HCT116 (cell line): Measurements from ENCODE around the gene PHKG2. TPM values are rescaled to one million over a fixed set of nuclear protein-coding genes. Genes with fewer than 3 reads are reported as not detected.

Experiments
- ATAC-seq: fragments of 200-7000 bp; cut with Tn5 transposase; 2 replicates; pipeline ENCODE4 v1.9.1; 2020; ENCODE audit warnings: mild to moderate bottlenecking, moderate library complexity
- BruUV-seq: library from RNA; stranded (reverse); fragments of 400-500 nt; replicated peaks from 2 replicates; lab custom pipeline; 2021; lab: Mats Ljungman, UMichigan
- CTCF ChIA-PET: fragments of 300-600 bp; sonication (Branson Sonifier 250); formaldehyde crosslinking; loops from one replicate; lab custom pipeline; 2021; ENCODE audit warnings: antibody characterized with exemption; lab: Charles Lee
- POLR2A ChIA-PET: fragments of 300-600, 350-600 bp; sonication (Branson Sonifier 250); formaldehyde crosslinking; loops from one replicate; lab custom pipeline; 2021; ENCODE audit warnings: antibody characterized with exemption; lab: Charles Lee
- RAD21 ChIA-PET, 2 experiments: fragments of 300-600 bp; sonication (Branson Sonifier 250); formaldehyde crosslinking; loops; one replicate each; lab custom pipeline; 2023; ENCODE audit warnings: low total read pairs in 2 of 2; ENCODE audit not compliant: uncharacterized antibody in 2 of 2, unreplicated experiment in 2 of 2, low non-redundant PET in 1 of 2; lab: Charles Lee
- DNase-seq: peaks from one replicate; pipeline ENCODE4 v3.0.0-alpha.2; 2010; ENCODE audit warnings: low read depth, low spot score
- H2AFZ ChIP-seq: fragments of 200-600 bp; shearing (Covaris generic), sonication (generic); 2 replicates; pipeline ENCODE4 v1.6.1; 2017; ENCODE audit warnings: low read depth, mixed run types, mixed read lengths, antibody characterized with exemption, low read length; ENCODE audit not compliant: poor library complexity, severe bottlenecking
- H3K27ac ChIP-seq: 2 replicates; pipeline ENCODE4 v1.5.1; 2012; ENCODE audit warnings: low read depth, low read length
- H3K27me3 ChIP-seq: fragments of 200-600 bp; sonication (generic); 2 replicates; pipeline ENCODE4 v1.6.1; 2016; ENCODE audit warnings: mixed run types, low read length, mixed read lengths; ENCODE audit not compliant: insufficient read depth
- H3K36me3 ChIP-seq, 2 experiments: fragments of 200-500 bp in 1 of 2; fragments of 200-600 bp in 1 of 2; sonication (Bioruptor generic) in 1 of 2; sonication (generic) in 1 of 2; 2 replicates each; pipeline versions ENCODE4 v1.5.1 to v1.6.1; 2014 to 2016; ENCODE audit warnings: low read length in 2 of 2, inconsistent platforms in 1 of 2, mixed read lengths in 1 of 2, mixed run types in 1 of 2; ENCODE audit not compliant: insufficient read depth in 2 of 2, control insufficient read depth in 1 of 2
- H3K4me1 ChIP-seq, 2 experiments: fragments of 200-600 bp in 1 of 2; sonication (generic) in 1 of 2; 2 replicates each; pipeline versions ENCODE4 v1.5.1 to v1.6.1; 2012 to 2017; ENCODE audit warnings: low read length in 2 of 2, inconsistent platforms in 1 of 2, mild to moderate bottlenecking in 1 of 2, mixed read lengths in 1 of 2, mixed run types in 1 of 2, moderate library complexity in 1 of 2; ENCODE audit not compliant: insufficient read depth in 2 of 2, control insufficient read depth in 1 of 2
- H3K4me2 ChIP-seq: fragments of 200-600 bp; sonication (generic); 2 replicates; pipeline ENCODE4 v1.6.1; 2017; ENCODE audit warnings: mixed run types, low read length, mixed read lengths
- H3K4me3 ChIP-seq, 2 experiments: fragments of 200-600 bp in 1 of 2; sonication (generic) in 1 of 2; replicated peaks in 1 of 2; 2 replicates each; pipeline ENCODE4 v1.5.1; 2011 to 2016; ENCODE audit warnings: low read length in 2 of 2, control low read depth in 1 of 2, low read depth in 1 of 2, mild to moderate bottlenecking in 1 of 2, mixed read lengths in 1 of 2, mixed run types in 1 of 2
- H3K79me2 ChIP-seq: fragments of 200-600 bp; sonication (generic); 2 replicates; pipeline ENCODE4 v1.6.1; 2017; ENCODE audit warnings: mild to moderate bottlenecking, mixed run types, low read length, moderate library complexity, mixed read lengths; ENCODE audit not compliant: insufficient read depth
- H3K9ac ChIP-seq: fragments of 200-600 bp; sonication (generic); 2 replicates; pipeline ENCODE4 v1.6.1; 2016; ENCODE audit warnings: low read length, mixed read lengths
- H3K9me2 ChIP-seq: fragments of 200-600 bp; sonication (generic), shearing (Covaris generic); 2 replicates; pipeline ENCODE4 v1.6.1; 2017; ENCODE audit warnings: mixed run types, mild to moderate bottlenecking, moderate library complexity; ENCODE audit not compliant: insufficient read depth
- H3K9me3 ChIP-seq, 2 experiments: fragments of 200-500 bp in 1 of 2; fragments of 200-600 bp in 1 of 2; sonication (Bioruptor generic) in 1 of 2; sonication (generic) in 1 of 2; 2 replicates each; pipeline ENCODE4 v1.6.1; 2014 to 2017; ENCODE audit warnings: low read length in 2 of 2, mixed read lengths in 2 of 2, inconsistent platforms in 1 of 2, low read depth in 1 of 2, mild to moderate bottlenecking in 1 of 2, mixed run types in 1 of 2, moderate library complexity in 1 of 2; ENCODE audit not compliant: control insufficient read depth in 1 of 2, insufficient read depth in 1 of 2
- H4K20me1 ChIP-seq: fragments of 200-600 bp; sonication (generic), shearing (Covaris generic); 2 replicates; pipeline ENCODE4 v1.6.1; 2017; ENCODE audit warnings: mixed run types, mild to moderate bottlenecking, moderate library complexity; ENCODE audit not compliant: insufficient read depth
- ATF3 ChIP-seq: IDR thresholded peaks from 2 replicates; pipeline ENCODE4 v1.6.1; 2012
- EGR1 ChIP-seq: IDR thresholded peaks from 2 replicates; pipeline ENCODE4 v1.6.1; 2012; ENCODE audit warnings: low read depth
- ELF1 ChIP-seq: IDR thresholded peaks from 2 replicates; pipeline ENCODE4 v1.6.1; 2012; ENCODE audit warnings: low read depth, borderline replicate concordance
- FOSL1 ChIP-seq: IDR thresholded peaks from 2 replicates; pipeline ENCODE4 v1.6.1; 2012; ENCODE audit warnings: low read depth
- JUND ChIP-seq: IDR thresholded peaks from 2 replicates; pipeline ENCODE4 v1.6.1; 2012
- MAX ChIP-seq: IDR thresholded peaks from 2 replicates; pipeline ENCODE4 v1.6.1; 2012
- POLR2A ChIP-seq: IDR thresholded peaks from 2 replicates; pipeline ENCODE4 v1.7.0; 2011; ENCODE audit warnings: borderline replicate concordance; ENCODE audit not compliant: insufficient read depth, insufficient read length; ENCODE audit errors: extremely low read depth
- POLR2AphosphoS5 ChIP-seq: IDR thresholded peaks from 2 replicates; pipeline ENCODE4 v1.6.1; 2011; ENCODE audit warnings: mild to moderate bottlenecking, low read depth, low read length, moderate library complexity
- REST ChIP-seq: IDR thresholded peaks from 2 replicates; pipeline ENCODE4 v1.6.1; 2012; ENCODE audit warnings: low read depth
- SIN3A ChIP-seq: IDR thresholded peaks from 2 replicates; pipeline ENCODE4 v1.6.1; 2012; ENCODE audit warnings: low read depth
- SP1 ChIP-seq: IDR thresholded peaks from 2 replicates; pipeline ENCODE4 v1.6.1; 2012; ENCODE audit warnings: low read depth
- SRF ChIP-seq: IDR thresholded peaks from 2 replicates; pipeline ENCODE4 v1.6.1; 2012; ENCODE audit warnings: low read depth
- TCF7L2 ChIP-seq: IDR thresholded peaks from 2 replicates; pipeline ENCODE4 v1.7.0; 2011; ENCODE audit warnings: borderline replicate concordance, inconsistent platforms; ENCODE audit not compliant: insufficient read depth, insufficient read length; ENCODE audit errors: extremely low read depth
- ZNF274 ChIP-seq: fragments of 200-500 bp; sonication (Bioruptor generic); IDR thresholded peaks from 2 replicates; pipeline ENCODE4 v1.6.1; 2014; ENCODE audit warnings: mild to moderate bottlenecking, low read depth, low read length, inconsistent platforms
- intact Hi-C: fragments of 100-400 bp; cut with micrococcal nuclease; formaldehyde crosslinking; loops from 2 replicates; pipeline ENCODE4 v1.10.0; 2022
- total RNA-seq: library from RNA; stranded (reverse); gene quantifications from one replicate; pipeline ENCODE4 v1.2.1, GENCODE V29; 2021; ENCODE audit not compliant: unreplicated experiment

PHKG2 gene
- total RNA-seq, 1 experiment from 2014 or later, result 32.6 TPM

GRCh38 chr16:30771726-30772125, 23.5 kb downstream of the PHKG2 start:
- Histone ChIP-seq H3K4me1 (peaks cover 0 to 10% of the 10 kb centered on the region in 2 experiments; a peak in 2 of 4 replicates), H3K9me3 (no peaks in the 10 kb centered on the region), H4K20me1 (no peaks in the 10 kb centered on the region)
- TF ChIP-seq REST (no peak), POLR2AphosphoS5 (no peak), EGR1 (no peak), JUND (no peak), ELF1 (no peak), FOSL1 (no peak), MAX (no peak), TCF7L2 (no peak), SIN3A (no peak), SRF (no peak), ZNF274 (no peak), SP1 (no peak), ATF3 (no peak), POLR2A (no peak)
- TF ChIP-seq, all 23 proteins: peak for 0
- no TSS peak for BruUV-seq
- no peaks in the 10 kb centered on the region for H3K9me2 ChIP-seq
- H3K9ac ChIP-seq, result no peak overlapping the region
- H3K27me3 ChIP-seq, result no peaks in the 10 kb centered on the region
- ATAC-seq (no peak), DNase-seq (no peak)
- CTCF ChIA-PET, result no interaction called here
- intact Hi-C loops, result no loop called here
- H3K4me2 ChIP-seq, result no peak overlapping the region
- H3K27ac ChIP-seq, result no peak overlapping the region
- H3K4me3 ChIP-seq, result no peak overlapping the region
- peaks cover 2% of the 10 kb centered on the region; the same call in 1 of the 2 replicates for H3K79me2 ChIP-seq
- H2AFZ ChIP-seq, result no peak overlapping the region
- peaks cover 30 to 49% of the 10 kb centered on the region in 2 experiments for H3K36me3 ChIP-seq
- POLR2A ChIA-PET, result interaction anchor here (1.1 kb wide), 1 partner anchor 9 kb away, joined by 3 read pairs; no protein-coding TSS in a partner anchor
- RAD21 ChIA-PET, result no interaction called here
